ENCODE data around the gene ENO3. TPM values are rescaled to one million over a fixed set of nuclear protein-coding genes. Genes with fewer than 3 reads are reported as not detected.

ENO3 gene
- polyA plus RNA-seq, 3 donors = 0.36 to 14.2 (median 0.60) TPM

DNA sequence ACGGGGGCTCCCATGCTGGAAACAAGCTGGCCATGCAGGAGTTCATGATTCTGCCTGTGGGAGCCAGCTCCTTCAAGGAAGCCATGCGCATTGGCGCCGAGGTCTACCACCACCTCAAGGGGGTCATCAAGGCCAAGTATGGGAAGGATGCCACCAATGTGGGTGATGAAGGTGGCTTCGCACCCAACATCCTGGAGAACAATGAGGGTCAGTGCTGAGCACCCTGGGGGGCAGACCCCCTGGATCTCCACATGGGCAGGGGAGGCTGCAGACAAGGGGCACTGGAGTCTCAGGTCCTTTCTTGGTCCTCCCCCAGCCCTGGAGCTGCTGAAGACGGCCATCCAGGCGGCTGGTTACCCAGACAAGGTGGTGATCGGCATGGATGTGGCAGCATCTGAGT lies 4.2 kb downstream of the ENO3 start:
- H3K9me3 Mint-ChIP-seq = no peaks in the 10 kb centered on the region

DNA sequence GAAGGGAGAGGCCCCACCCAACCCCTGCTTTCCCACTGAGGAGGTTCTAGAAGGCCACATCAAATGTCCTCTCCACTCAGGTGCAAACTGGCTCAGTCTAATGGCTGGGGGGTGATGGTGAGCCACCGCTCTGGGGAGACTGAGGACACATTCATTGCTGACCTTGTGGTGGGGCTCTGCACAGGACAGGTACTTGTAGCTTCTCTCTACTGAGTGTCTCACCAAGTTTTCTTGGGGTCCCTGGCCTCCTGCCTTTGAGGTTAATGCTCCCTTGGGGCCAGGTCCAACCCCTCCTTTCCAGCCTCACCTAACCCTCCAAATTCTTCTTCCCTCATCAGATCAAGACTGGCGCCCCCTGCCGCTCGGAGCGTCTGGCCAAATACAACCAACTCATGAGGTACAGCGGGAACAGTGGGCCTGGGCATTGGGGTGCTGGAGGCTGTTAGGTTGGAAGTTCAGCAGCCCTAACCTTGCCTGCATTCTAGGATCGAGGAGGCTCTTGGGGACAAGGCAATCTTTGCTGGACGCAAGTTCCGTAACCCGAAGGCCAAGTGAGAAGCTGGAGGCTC lies 5.7 kb downstream of the ENO3 start:
- DNase-seq = peak in 2 of 3 donors; percentile 33 to 43
- no peak overlapping the region for H2AFZ ChIP-seq (ENCODE audit: insufficient read depth, low read depth, low read length, poor library complexity, severe bottlenecking)
- Mint-ChIP-seq H3K9me3 (no peaks in the 10 kb centered on the region), H3K27ac (no peak overlapping the region), H3K4me1 (peaks cover 5% of the 10 kb centered on the region), H3K36me3 (peaks cover 25 to 42% of the 10 kb centered on the region in 2 donors), H3K27me3 (ENCODE audit: low read depth in 3 of 3) (no peaks in the 10 kb centered on the region), H3K4me3 (no peak overlapping the region)
- no peaks in the 10 kb centered on the region for H3K27me3 ChIP-seq (ENCODE audit: control insufficient read depth in 2 of 2, insufficient read depth in 2 of 2, low read length in 2 of 2)
- TF ChIP-seq, protein P1, sequence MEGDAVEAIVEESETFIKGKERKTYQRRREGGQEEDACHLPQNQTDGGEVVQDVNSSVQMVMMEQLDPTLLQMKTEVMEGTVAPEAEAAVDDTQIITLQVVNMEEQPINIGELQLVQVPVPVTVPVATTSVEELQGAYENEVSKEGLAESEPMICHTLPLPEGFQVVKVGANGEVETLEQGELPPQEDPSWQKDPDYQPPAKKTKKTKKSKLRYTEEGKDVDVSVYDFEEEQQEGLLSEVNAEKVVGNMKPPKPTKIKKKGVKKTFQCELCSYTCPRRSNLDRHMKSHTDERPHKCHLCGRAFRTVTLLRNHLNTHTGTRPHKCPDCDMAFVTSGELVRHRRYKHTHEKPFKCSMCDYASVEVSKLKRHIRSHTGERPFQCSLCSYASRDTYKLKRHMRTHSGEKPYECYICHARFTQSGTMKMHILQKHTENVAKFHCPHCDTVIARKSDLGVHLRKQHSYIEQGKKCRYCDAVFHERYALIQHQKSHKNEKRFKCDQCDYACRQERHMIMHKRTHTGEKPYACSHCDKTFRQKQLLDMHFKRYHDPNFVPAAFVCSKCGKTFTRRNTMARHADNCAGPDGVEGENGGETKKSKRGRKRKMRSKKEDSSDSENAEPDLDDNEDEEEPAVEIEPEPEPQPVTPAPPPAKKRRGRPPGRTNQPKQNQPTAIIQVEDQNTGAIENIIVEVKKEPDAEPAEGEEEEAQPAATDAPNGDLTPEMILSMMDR (IDR thresholded peaks at IDR 0.05) = peak; percentile 34
- no peak overlapping the region for H3K9ac ChIP-seq (ENCODE audit: insufficient read depth, low read length, poor library complexity, severe bottlenecking)
- H3K4me3 ChIP-seq (replicated peaks in 1 of 3; ENCODE audit: low read depth in 2 of 3, low read length in 3 of 3) = no peak overlapping the region
- WGBS (ENCODE audit: insufficient coverage) = 94% methylated on average over 7 of the region's 10 CpGs
- H3K27ac ChIP-seq (ENCODE audit: low read depth in 1 of 2, low read length in 2 of 2) = no peak overlapping the region
- no peaks in the 10 kb centered on the region for H4K20me1 ChIP-seq (ENCODE audit: insufficient read depth, low read length)
- H3K9me3 ChIP-seq (replicated peaks in 1 of 2; ENCODE audit: control insufficient read depth in 1 of 2, insufficient read depth in 1 of 2, low read length in 2 of 2) = no peaks in the 10 kb centered on the region
- intact Hi-C loops (cut with micrococcal nuclease) = no loop called here
- H3K4me2 ChIP-seq (replicated peaks; ENCODE audit: extremely low read depth, low read length, poor library complexity, severe bottlenecking) = no peak overlapping the region
- H3K79me2 ChIP-seq (ENCODE audit: insufficient read depth, low read length) = no peaks in the 10 kb centered on the region
- H3K4me1 ChIP-seq (ENCODE audit: control insufficient read depth in 1 of 2, insufficient read depth in 2 of 2, low read length in 2 of 2) = peaks cover 0 to under 1% of the 10 kb centered on the region in 2 donors
- peaks cover 18 to 21% of the 10 kb centered on the region in 2 donors for H3K36me3 ChIP-seq (replicated peaks in 1 of 2; ENCODE audit: control insufficient read depth in 1 of 2, insufficient read depth in 2 of 2, low read length in 2 of 2)

More for the DNA sequence above, 4.2 kb downstream of the ENO3 start:
- Histone ChIP-seq H3K4me1 (ENCODE audit: control insufficient read depth in 1 of 2, insufficient read depth in 2 of 2, low read length in 2 of 2) (peaks cover 14 to 16% of the 10 kb centered on the region in 2 donors), H4K20me1 (ENCODE audit: insufficient read depth, low read length) (no peaks in the 10 kb centered on the region), H3K79me2 (ENCODE audit: insufficient read depth, low read length) (peaks cover 8% of the 10 kb centered on the region), H3K9ac (ENCODE audit: insufficient read depth, low read length, poor library complexity, severe bottlenecking) (no peak overlapping the region), H3K27me3 (ENCODE audit: control insufficient read depth in 2 of 2, insufficient read depth in 2 of 2, low read length in 2 of 2) (no peaks in the 10 kb centered on the region), H3K9me3 (replicated peaks in 1 of 2; ENCODE audit: control insufficient read depth in 1 of 2, insufficient read depth in 1 of 2, low read length in 2 of 2) (no peaks in the 10 kb centered on the region), H3K4me2 (replicated peaks; ENCODE audit: extremely low read depth, low read length, poor library complexity, severe bottlenecking) (no peak overlapping the region), H3K27ac (ENCODE audit: low read depth in 1 of 2, low read length in 2 of 2) (no peak overlapping the region), H2AFZ (ENCODE audit: insufficient read depth, low read depth, low read length, poor library complexity, severe bottlenecking) (no peak overlapping the region), H3K4me3 (replicated peaks in 1 of 3; ENCODE audit: low read depth in 2 of 3, low read length in 3 of 3) (no peak overlapping the region), H3K36me3 (replicated peaks in 1 of 2; ENCODE audit: control insufficient read depth in 1 of 2, insufficient read depth in 2 of 2, low read length in 2 of 2) (peaks cover 12% of the 10 kb centered on the region in 2 donors)
- Mint-ChIP-seq H3K36me3 (peaks cover 17 to 28% of the 10 kb centered on the region in 2 donors), H3K4me1 (peaks cover 17% of the 10 kb centered on the region), H3K27ac (no peak overlapping the region), H3K4me3 (no peak overlapping the region), H3K27me3 (ENCODE audit: low read depth in 3 of 3) (peaks cover 2 to 3% (median 3%) of the 10 kb centered on the region in 3 donors)
- intact Hi-C loops (cut with micrococcal nuclease) = no loop called here
- TF ChIP-seq, protein P1 (IDR thresholded peaks at IDR 0.05) = no peak
- 99% methylated on average over 8 of the region's 8 CpGs for WGBS (ENCODE audit: insufficient coverage)
- DNase-seq = no peak

All from CD14-positive monocyte (primary cell).